Type B pancreatic cell (in vitro differentiated cells): ENCODE data around the gene GRB2. TPM values are rescaled to one million over a fixed set of nuclear protein-coding genes. Genes with fewer than 3 reads are reported as not detected.
A peak's percentile ranks its signal among the peaks of the same experiment; 100 is the strongest.
"Not testable (repeated sequence)": the region's sequence is repeated elsewhere in the genome, so short reads cannot be mapped to it uniquely, and the experiment has no call there.

Experiments
- DNase-seq: peaks from one replicate; pipeline ENCODE4 v3.0.0; 2021; ENCODE audit warnings: mixed read lengths; ENCODE audit not compliant: unreplicated experiment; ENCODE audit errors: extremely low spot score
- H3K27ac Mint-ChIP-seq: 2 replicates; pipeline ENCODE4 v1.8.0; 2021; ENCODE audit warnings: mild to moderate bottlenecking, mixed read lengths
- H3K27me3 Mint-ChIP-seq: 2 replicates; pipeline ENCODE4 v1.8.0; 2021; ENCODE audit warnings: mixed read lengths
- H3K36me3 Mint-ChIP-seq: 2 replicates; pipeline ENCODE4 v1.8.0; 2021; ENCODE audit warnings: mixed read lengths
- H3K4me1 Mint-ChIP-seq: one replicate; pipeline ENCODE4 v1.8.0; 2021; ENCODE audit warnings: mixed read lengths; ENCODE audit not compliant: unreplicated experiment
- H3K4me3 Mint-ChIP-seq: 2 replicates; pipeline ENCODE4 v1.8.0; 2021; ENCODE audit warnings: mild to moderate bottlenecking, mixed read lengths
- H3K9me3 Mint-ChIP-seq: 2 replicates; pipeline ENCODE4 v1.8.0; 2021; ENCODE audit warnings: mixed read lengths
- total RNA-seq: library from RNA; stranded (reverse); gene quantifications from 2 replicates; pipeline ENCODE4 v1.2.1, GENCODE V29; 2021; ENCODE audit warnings: low replicate concordance
- TF ChIP-seq, protein P1 (sequence below): fragments of 200-600 bp; sonication (generic); conservative IDR thresholded peaks from 2 replicates; pipeline ENCODE4 v1.5.0; 2021; ENCODE audit warnings: antibody characterized with exemption, mild to moderate bottlenecking

Gene GRB2
- total RNA-seq, 1 donor from 2014 or later = 65.3 TPM

DNA sequence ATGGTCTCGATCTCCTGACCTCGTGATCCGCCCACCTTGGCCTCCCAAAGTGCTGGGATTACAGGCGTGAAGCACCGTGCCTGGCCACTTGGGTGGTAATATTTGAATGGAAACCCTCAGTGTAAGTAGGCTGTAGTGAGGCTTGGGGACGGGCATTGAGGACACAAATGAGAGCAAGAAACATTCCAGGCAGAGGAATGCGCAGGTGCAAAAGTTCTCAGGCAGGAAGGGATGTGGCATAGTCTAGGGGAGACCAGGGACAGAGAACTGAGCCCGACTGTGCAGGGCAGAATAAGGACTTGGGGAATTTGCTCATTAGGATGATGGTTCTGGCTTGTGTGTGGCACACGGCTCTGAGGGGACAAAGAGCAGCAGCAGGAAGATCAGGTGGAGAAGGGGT lies 54.8 kb downstream of the GRB2 start:
- H3K4me1 Mint-ChIP-seq = peaks cover 49% of the 10 kb centered on the region

DNA sequence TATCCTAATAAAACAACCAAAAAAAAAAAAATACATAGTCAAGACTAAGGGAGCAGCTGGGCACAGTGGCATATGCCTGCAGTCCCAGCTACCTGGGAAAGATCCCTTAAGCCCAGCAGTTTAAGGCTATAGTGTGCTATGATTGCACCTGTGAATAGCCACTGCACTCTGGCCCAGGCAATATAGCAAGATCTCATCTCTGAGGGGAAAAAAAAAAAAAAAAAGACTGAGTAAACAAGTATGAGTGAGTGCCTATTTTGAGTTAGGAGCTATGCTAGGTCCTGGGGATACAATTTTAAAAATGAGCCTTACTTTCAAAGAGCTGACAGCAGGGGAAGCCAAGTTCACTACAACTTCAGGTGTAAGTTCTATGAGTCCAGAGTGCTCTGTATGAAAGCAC lies 55.4 kb downstream of the GRB2 start:
- no peaks in the 10 kb centered on the region for H3K27me3 Mint-ChIP-seq
- peaks cover 56% of the 10 kb centered on the region for H3K4me1 Mint-ChIP-seq
- DNase-seq = no peak
- H3K4me3 Mint-ChIP-seq = no peak overlapping the region
- peak overlapping the region; percentile 39 for H3K27ac Mint-ChIP-seq
- peaks cover under 1% of the 10 kb centered on the region for H3K9me3 Mint-ChIP-seq
- TF ChIP-seq, protein P1, sequence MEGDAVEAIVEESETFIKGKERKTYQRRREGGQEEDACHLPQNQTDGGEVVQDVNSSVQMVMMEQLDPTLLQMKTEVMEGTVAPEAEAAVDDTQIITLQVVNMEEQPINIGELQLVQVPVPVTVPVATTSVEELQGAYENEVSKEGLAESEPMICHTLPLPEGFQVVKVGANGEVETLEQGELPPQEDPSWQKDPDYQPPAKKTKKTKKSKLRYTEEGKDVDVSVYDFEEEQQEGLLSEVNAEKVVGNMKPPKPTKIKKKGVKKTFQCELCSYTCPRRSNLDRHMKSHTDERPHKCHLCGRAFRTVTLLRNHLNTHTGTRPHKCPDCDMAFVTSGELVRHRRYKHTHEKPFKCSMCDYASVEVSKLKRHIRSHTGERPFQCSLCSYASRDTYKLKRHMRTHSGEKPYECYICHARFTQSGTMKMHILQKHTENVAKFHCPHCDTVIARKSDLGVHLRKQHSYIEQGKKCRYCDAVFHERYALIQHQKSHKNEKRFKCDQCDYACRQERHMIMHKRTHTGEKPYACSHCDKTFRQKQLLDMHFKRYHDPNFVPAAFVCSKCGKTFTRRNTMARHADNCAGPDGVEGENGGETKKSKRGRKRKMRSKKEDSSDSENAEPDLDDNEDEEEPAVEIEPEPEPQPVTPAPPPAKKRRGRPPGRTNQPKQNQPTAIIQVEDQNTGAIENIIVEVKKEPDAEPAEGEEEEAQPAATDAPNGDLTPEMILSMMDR = no peak
- peaks cover 5% of the 10 kb centered on the region for H3K36me3 Mint-ChIP-seq

More for the DNA sequence above, 54.8 kb downstream of the GRB2 start:
- no peak for DNase-seq
- TF ChIP-seq, protein P1 = no peak
- H3K27me3 Mint-ChIP-seq = no peaks in the 10 kb centered on the region
- peaks cover 4% of the 10 kb centered on the region for H3K9me3 Mint-ChIP-seq
- peaks cover 9% of the 10 kb centered on the region for H3K36me3 Mint-ChIP-seq
- peak overlapping the region; percentile 11 for H3K27ac Mint-ChIP-seq
- H3K4me3 Mint-ChIP-seq = peak overlapping the region; percentile 5

DNA sequence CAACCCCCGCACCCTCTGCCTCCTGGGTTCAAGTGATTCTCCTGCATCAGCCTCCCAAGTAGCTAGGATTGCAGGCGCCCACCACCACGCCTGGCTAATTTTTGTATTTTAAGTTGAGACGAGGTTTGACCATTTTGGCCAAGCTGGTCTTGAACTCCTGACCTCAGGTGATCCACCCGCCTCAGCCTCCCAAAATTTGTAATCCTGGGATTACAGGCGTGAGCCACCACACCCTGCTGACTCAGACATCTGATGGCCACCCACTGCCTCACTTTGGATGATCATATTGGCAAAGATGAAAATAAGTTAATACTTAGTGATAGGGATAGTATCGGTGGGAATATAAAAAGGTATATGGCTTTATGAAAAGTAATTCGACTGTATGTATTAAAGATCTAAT lies 55.9 kb downstream of the GRB2 start:
- Mint-ChIP-seq H3K4me3 (no peak overlapping the region), H3K27me3 (no peaks in the 10 kb centered on the region), H3K36me3 (peaks cover 5% of the 10 kb centered on the region), H3K4me1 (peaks cover 56% of the 10 kb centered on the region), H3K27ac (peak overlapping the region; percentile 39), H3K9me3 (no peaks in the 10 kb centered on the region)
- DNase-seq = no peak
- TF ChIP-seq, protein P1 = no peak

DNA sequence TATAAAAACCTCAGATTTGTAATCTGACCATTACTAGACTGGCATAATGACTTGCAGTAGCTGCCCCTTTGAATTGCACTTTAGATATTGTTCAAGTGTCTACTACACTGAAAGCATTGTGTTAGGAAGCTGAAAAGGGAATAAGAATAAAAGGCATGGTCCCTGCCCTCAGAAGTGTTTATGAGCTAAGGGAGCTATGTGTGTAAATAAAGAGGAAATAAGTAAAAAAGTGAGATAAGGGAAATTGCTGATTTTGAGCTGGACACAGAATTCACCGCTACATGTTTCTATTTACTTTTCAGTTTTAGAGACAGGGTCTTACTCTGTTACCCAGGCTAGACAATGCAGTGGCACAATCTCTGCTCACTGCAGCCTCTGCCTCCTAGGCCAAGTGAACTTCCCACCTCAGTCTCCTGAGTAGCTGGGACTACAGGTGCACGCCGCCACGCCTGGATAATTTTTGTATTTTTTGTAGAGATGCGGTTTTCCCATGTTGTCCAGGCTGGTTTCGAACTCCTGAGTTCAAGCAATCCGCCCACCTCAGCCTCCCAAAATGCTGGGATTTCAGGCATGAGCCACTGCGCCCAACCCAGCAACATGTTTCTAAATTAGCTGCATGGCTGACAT lies 57.0 kb downstream of the GRB2 start:
- H3K27me3 Mint-ChIP-seq = no peaks in the 10 kb centered on the region
- H3K36me3 Mint-ChIP-seq = peaks cover 5% of the 10 kb centered on the region
- no peak overlapping the region for H3K4me3 Mint-ChIP-seq
- H3K27ac Mint-ChIP-seq = peak overlapping the region; percentile 33
- TF ChIP-seq, protein P1 = no peak
- peaks cover 61% of the 10 kb centered on the region for H3K4me1 Mint-ChIP-seq
- no peak for DNase-seq
- no peaks in the 10 kb centered on the region for H3K9me3 Mint-ChIP-seq

DNA sequence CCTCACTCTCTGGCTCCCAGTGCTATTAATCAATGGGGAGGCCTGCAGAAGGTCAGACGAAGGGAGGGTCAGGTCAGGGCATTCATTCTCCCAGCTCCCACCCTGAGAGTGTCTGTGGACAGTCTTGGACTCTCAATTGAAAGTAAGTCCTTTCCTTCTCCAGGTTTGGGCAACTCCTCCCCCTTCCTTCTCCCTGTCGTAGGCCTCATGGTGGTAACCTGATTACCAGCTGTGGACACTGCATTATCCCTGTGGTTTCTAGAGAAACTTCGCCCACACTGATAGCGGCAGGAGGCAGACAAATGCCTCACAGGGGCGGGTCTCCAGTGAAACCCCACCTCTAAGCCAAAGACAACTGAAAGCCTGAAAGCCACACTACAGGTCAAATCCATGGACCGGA lies 58.6 kb downstream of the GRB2 start:
- TF ChIP-seq, protein P1 = no peak
- H3K4me3 Mint-ChIP-seq = peak overlapping the region; percentile 55
- H3K4me1 Mint-ChIP-seq = peaks cover 56% of the 10 kb centered on the region
- no peaks in the 10 kb centered on the region for H3K9me3 Mint-ChIP-seq
- H3K27ac Mint-ChIP-seq = peak overlapping the region; percentile 81
- no peaks in the 10 kb centered on the region for H3K36me3 Mint-ChIP-seq
- no peaks in the 10 kb centered on the region for H3K27me3 Mint-ChIP-seq
- no peak for DNase-seq

DNA sequence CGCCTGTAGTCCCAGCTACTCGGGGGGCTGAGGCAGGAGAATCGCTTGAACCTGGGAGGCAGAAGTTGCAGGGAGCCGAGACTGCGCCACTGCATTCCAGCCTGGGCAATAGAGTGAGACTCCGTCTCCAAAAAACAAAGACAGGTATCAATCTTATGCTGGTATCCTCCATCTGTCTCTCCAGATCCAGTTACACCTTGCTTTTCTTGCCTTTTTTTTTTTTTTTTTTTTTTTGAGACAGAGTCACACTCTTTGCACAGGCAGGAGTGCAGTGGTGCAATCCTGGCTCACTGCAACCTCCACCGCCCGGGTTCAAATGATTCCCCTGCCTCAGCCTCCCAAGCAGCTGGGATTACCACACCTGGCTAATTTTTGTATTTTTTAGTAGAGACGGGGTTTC lies 59.1 kb downstream of the GRB2 start:
- H3K27ac Mint-ChIP-seq, H3K9me3 Mint-ChIP-seq, H3K4me3 Mint-ChIP-seq, H3K27me3 Mint-ChIP-seq, H3K36me3 Mint-ChIP-seq, DNase-seq: not testable (repeated sequence)
- peaks cover 55% of the 10 kb centered on the region for H3K4me1 Mint-ChIP-seq
